IMR-90 (cell line): Measurements from ENCODE around the gene ACTL6B. TPM values are rescaled to one million over a fixed set of nuclear protein-coding genes. Genes with fewer than 3 reads are reported as not detected.

Source experiments
- ATAC-seq: fragments of 200-7000 bp; cut with Tn5 transposase; 2 replicates; pipeline ENCODE4 v1.9.1; 2020; ENCODE audit warnings: low read depth, mild to moderate bottlenecking, moderate library complexity
- BruUV-seq: library from RNA; stranded (reverse); fragments of 400-500 nt; replicated peaks from 2 replicates; lab custom pipeline; 2021; lab: Mats Ljungman, UMichigan
- CTCF ChIA-PET: fragments of 300-600 bp; formaldehyde crosslinking; extraction: SDS; loops from one replicate; lab custom pipeline; 2021; ENCODE audit warnings: antibody characterized with exemption; lab: Yijun Ruan, JAX
- POLR2A ChIA-PET: fragments of 300-600 bp; sonication (Branson Sonifier 250); formaldehyde crosslinking; loops from one replicate; lab custom pipeline; 2022; ENCODE audit warnings: antibody characterized with exemption; ENCODE audit not compliant: unreplicated experiment; lab: Charles Lee
- DNase-seq: peaks from one replicate; pipeline ENCODE4 v3.0.0; 2013
- H2AFZ ChIP-seq: replicated peaks from 2 replicates; pipeline ENCODE3; 2013; ENCODE audit warnings: low read length, mild to moderate bottlenecking; ENCODE audit not compliant: poor library complexity
- H2AK5ac ChIP-seq: 2 replicates; pipeline ENCODE4 v1.6.1; 2013; ENCODE audit warnings: low read depth, low read length, inconsistent platforms
- H2AK9ac ChIP-seq: replicated peaks from 2 replicates; pipeline ENCODE3; 2013; ENCODE audit warnings: mild to moderate bottlenecking, low read depth, low read length, moderate library complexity; ENCODE audit not compliant: poor library complexity
- H2BK120ac ChIP-seq: 2 replicates; pipeline ENCODE4 v1.6.1; 2013; ENCODE audit warnings: low read depth, low read length, inconsistent platforms
- H2BK15ac ChIP-seq: 3 replicates; pipeline ENCODE4 v1.6.1; 2013; ENCODE audit warnings: low read depth, low read length, inconsistent platforms
- H2BK20ac ChIP-seq: 2 replicates; pipeline ENCODE4 v1.6.1; 2013; ENCODE audit warnings: low read depth, mild to moderate bottlenecking, inconsistent platforms, low read length, moderate library complexity
- H2BK5ac ChIP-seq: 2 replicates; pipeline ENCODE4 v1.6.1; 2013; ENCODE audit warnings: mild to moderate bottlenecking, low read depth, low read length, inconsistent platforms; ENCODE audit not compliant: poor library complexity, severe bottlenecking
- H3K14ac ChIP-seq: replicated peaks from 2 replicates; pipeline ENCODE4 v1.6.1; 2013; ENCODE audit warnings: low read depth, low read length, inconsistent platforms
- H3K18ac ChIP-seq: 2 replicates; pipeline ENCODE4 v1.6.1; 2013; ENCODE audit warnings: low read depth, low read length, control low read depth
- H3K23ac ChIP-seq: 2 replicates; pipeline ENCODE4 v1.6.1; 2013; ENCODE audit warnings: low read depth, low read length, inconsistent platforms
- H3K27ac ChIP-seq: 2 replicates; pipeline ENCODE4 v1.5.1; 2013; ENCODE audit warnings: mild to moderate bottlenecking, control low read depth, low read length; ENCODE audit not compliant: insufficient read depth
- H3K27me3 ChIP-seq: 2 replicates; pipeline ENCODE4 v1.6.1; 2013; ENCODE audit warnings: low read length; ENCODE audit not compliant: control insufficient read depth, insufficient read depth
- H3K36me3 ChIP-seq: 2 replicates; pipeline ENCODE4 v1.6.1; 2013; ENCODE audit warnings: low read length, mixed read lengths; ENCODE audit not compliant: control insufficient read depth, insufficient read depth
- H3K4ac ChIP-seq: 2 replicates; pipeline ENCODE4 v1.6.1; 2013; ENCODE audit warnings: low read depth, low read length, inconsistent platforms
- H3K4me1 ChIP-seq: 2 replicates; pipeline ENCODE4 v1.6.1; 2013; ENCODE audit warnings: low read length, mixed read lengths; ENCODE audit not compliant: control insufficient read depth, insufficient read depth
- H3K4me2 ChIP-seq: 2 replicates; pipeline ENCODE4 v1.6.1; 2013; ENCODE audit warnings: low read depth, mild to moderate bottlenecking, control low read depth, low read length, moderate library complexity
- H3K4me3 ChIP-seq: 2 replicates; pipeline ENCODE4 v1.5.1; 2013; ENCODE audit warnings: low read depth, mild to moderate bottlenecking, control low read depth, low read length, moderate library complexity; ENCODE audit not compliant: insufficient read depth
- H3K56ac ChIP-seq: 2 replicates; pipeline ENCODE4 v1.6.1; 2013; ENCODE audit warnings: low read length, inconsistent platforms; ENCODE audit not compliant: insufficient read depth; ENCODE audit errors: extremely low read depth
- H3K79me1 ChIP-seq, 2 experiments: 2 replicates each; pipeline ENCODE4 v1.6.1; 2013; ENCODE audit warnings: low read length in 2 of 2, inconsistent platforms in 1 of 2, low read depth in 1 of 2
- H3K9ac ChIP-seq: 2 replicates; pipeline ENCODE4 v1.6.1; 2013; ENCODE audit warnings: low read depth, low read length, control low read depth
- H3K9me1 ChIP-seq: 2 replicates; pipeline ENCODE4 v1.6.1; 2013; ENCODE audit warnings: low read length, inconsistent platforms; ENCODE audit not compliant: insufficient read depth
- H3K9me3 ChIP-seq: 2 replicates; pipeline ENCODE4 v1.6.1; 2013; ENCODE audit warnings: low read length; ENCODE audit not compliant: control insufficient read depth, insufficient read depth
- H4K20me1 ChIP-seq: 2 replicates; pipeline ENCODE4 v1.6.1; 2013; ENCODE audit warnings: low read length, inconsistent platforms; ENCODE audit not compliant: insufficient read depth
- H4K5ac ChIP-seq: 2 replicates; pipeline ENCODE4 v1.6.1; 2013; ENCODE audit warnings: mild to moderate bottlenecking, low read depth, low read length, control low read depth
- H4K8ac ChIP-seq, 2 experiments: 2 replicates each; pipeline ENCODE4 v1.6.1; 2013; ENCODE audit warnings: low read depth in 2 of 2, low read length in 2 of 2, control low read depth in 1 of 2, inconsistent platforms in 1 of 2
- H4K91ac ChIP-seq: 2 replicates; pipeline ENCODE4 v1.6.1; 2013; ENCODE audit warnings: low read depth, low read length, inconsistent platforms; ENCODE audit not compliant: insufficient read depth
- CHD1 ChIP-seq: IDR thresholded peaks from 2 replicates; pipeline ENCODE4 v1.6.1; 2012; ENCODE audit warnings: low read depth, low read length, improper control_type of control experiment
- MAFK ChIP-seq: IDR thresholded peaks from 2 replicates; pipeline ENCODE4 v1.6.1; 2012; ENCODE audit warnings: low read depth, low read length, improper control_type of control experiment
- RAD21 ChIP-seq: IDR thresholded peaks from 2 replicates; pipeline ENCODE4 v1.6.1; 2012; ENCODE audit warnings: low read length, improper control_type of control experiment
- RFX5 ChIP-seq: IDR thresholded peaks from 2 replicates; pipeline ENCODE4 v1.8.0; 2012; ENCODE audit warnings: low read depth, mild to moderate bottlenecking, low read length, moderate library complexity
- WGBS, 2 experiments: methylation state at CpG; one replicate each; pipeline versions ENCODE4 v1.1.5 to v1.1.7; 2013; ENCODE audit warnings: missing lambda C conversion rate in 2 of 2; ENCODE audit not compliant: insufficient read length in 1 of 2; ENCODE audit errors: extremely low coverage in 2 of 2; 5-methylcytosine and 5-hydroxymethylcytosine counted together
- dilution Hi-C: fragments of 300-500 bp; cut with HindIII; formaldehyde crosslinking; loops from one replicate; pipeline ENCODE4 v1.14.3; 2018; ENCODE audit warnings: low sequenced_read_pairs; ENCODE audit not compliant: unreplicated experiment
- in situ Hi-C: fragments of 300-500 bp; cut with MboI; formaldehyde crosslinking; loops from 3 replicates; pipeline ENCODE4 v1.14.3; 2019; ENCODE audit warnings: low sequenced_read_pairs, inconsistent platforms, mixed read lengths
- intact Hi-C: fragments of 100-400 bp; cut with micrococcal nuclease; formaldehyde crosslinking; loops from 2 replicates; pipeline ENCODE4 v1.10.0; 2022
- polyA plus RNA-seq, 3 experiments: library from polyadenylated mRNA; depleted of rRNA; stranded (reverse); fragments of >200 nt; gene quantifications; 2 replicates each; pipeline ENCODE4 v1.2.3, GENCODE V29; 2012; ENCODE audit warnings: low replicate concordance in 1 of 3
- total RNA-seq: library from RNA; depleted of rRNA; stranded (reverse); fragments of >200 nt; gene quantifications from 2 replicates; pipeline ENCODE4 v1.2.3, GENCODE V29; 2012
- TF ChIP-seq, protein P1 (sequence below): conservative IDR thresholded peaks from 2 replicates; pipeline ENCODE4 v1.5.1; 2012; ENCODE audit warnings: mild to moderate bottlenecking, low read depth, low read length, improper control_type of control experiment
- TF ChIP-seq, protein P2 (sequence below): fragments of 150-350 bp; IDR thresholded peaks from 2 replicates; pipeline ENCODE4 v1.6.1; 2016; ENCODE audit warnings: low read depth, mild to moderate bottlenecking, low read length, moderate library complexity, borderline replicate concordance

Gene ACTL6B
- total and polyA plus RNA-seq, 2 of the 4 experiments (the other 2 are of a cell fraction): not detected

DNA sequence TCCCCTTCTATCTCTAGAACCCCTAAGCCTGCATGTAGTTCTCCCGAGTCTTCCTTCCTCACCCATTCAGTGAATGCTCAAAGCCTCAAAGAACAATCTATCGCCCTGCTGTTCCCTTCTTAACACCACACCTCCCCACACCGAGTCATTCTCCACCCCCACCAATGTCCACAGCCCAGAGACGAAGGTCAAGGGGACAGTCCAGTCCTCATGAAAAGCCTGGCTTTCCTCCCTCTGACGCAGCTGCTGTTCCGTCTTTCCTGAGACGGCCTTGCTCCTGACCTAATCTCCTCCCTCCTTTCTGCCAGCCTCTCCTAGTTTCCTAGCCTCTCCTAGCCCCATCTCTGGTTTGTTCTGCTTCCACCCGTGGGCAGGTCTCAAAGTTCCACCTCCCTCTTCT lies 34.7 kb downstream of the ACTL6B start:
- Histone ChIP-seq H3K23ac (no peak overlapping the region), H2BK5ac (no peak overlapping the region), H4K20me1 (no peaks in the 10 kb centered on the region; the same call in 1 of the 2 replicates), H2BK120ac (no peak overlapping the region), H2AK5ac (no peak overlapping the region), H3K79me1 (no peaks in the 10 kb centered on the region; a peak in 1 of 4 replicates), H3K36me3 (peaks cover 4% of the 10 kb centered on the region), H3K9me3 (no peaks in the 10 kb centered on the region), H3K9ac (no peak overlapping the region), H4K8ac (no peak overlapping the region), H2BK20ac (no peak overlapping the region), H4K91ac (no peak overlapping the region), H3K4ac (no peak overlapping the region), H3K9me1 (peaks cover 7% of the 10 kb centered on the region), H3K4me1 (no peaks in the 10 kb centered on the region), H3K56ac (no peak overlapping the region), H3K27ac (no peak overlapping the region), H3K18ac (no peak overlapping the region), H2AFZ (no peak overlapping the region), H3K27me3 (no peaks in the 10 kb centered on the region), H3K14ac (no peak overlapping the region), H3K4me3 (no peak overlapping the region), H3K4me2 (no peak overlapping the region), H2AK9ac (no peak overlapping the region), H2BK15ac (no peak overlapping the region), H4K5ac (no peak overlapping the region)
- WGBS, 2 experiments: 81% methylated on average over 8 of the region's 8 CpGs; no CpG with 5 or more reads in 1 of the 2 experiments
- BruUV-seq: no TSS peak
- CTCF ChIA-PET: no interaction called here
- TF ChIP-seq CHD1 (no peak), RFX5 (no peak), MAFK (no peak), RAD21 (no peak)
- TF ChIP-seq, protein P1, sequence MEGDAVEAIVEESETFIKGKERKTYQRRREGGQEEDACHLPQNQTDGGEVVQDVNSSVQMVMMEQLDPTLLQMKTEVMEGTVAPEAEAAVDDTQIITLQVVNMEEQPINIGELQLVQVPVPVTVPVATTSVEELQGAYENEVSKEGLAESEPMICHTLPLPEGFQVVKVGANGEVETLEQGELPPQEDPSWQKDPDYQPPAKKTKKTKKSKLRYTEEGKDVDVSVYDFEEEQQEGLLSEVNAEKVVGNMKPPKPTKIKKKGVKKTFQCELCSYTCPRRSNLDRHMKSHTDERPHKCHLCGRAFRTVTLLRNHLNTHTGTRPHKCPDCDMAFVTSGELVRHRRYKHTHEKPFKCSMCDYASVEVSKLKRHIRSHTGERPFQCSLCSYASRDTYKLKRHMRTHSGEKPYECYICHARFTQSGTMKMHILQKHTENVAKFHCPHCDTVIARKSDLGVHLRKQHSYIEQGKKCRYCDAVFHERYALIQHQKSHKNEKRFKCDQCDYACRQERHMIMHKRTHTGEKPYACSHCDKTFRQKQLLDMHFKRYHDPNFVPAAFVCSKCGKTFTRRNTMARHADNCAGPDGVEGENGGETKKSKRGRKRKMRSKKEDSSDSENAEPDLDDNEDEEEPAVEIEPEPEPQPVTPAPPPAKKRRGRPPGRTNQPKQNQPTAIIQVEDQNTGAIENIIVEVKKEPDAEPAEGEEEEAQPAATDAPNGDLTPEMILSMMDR: no peak
- TF ChIP-seq, protein P2, sequence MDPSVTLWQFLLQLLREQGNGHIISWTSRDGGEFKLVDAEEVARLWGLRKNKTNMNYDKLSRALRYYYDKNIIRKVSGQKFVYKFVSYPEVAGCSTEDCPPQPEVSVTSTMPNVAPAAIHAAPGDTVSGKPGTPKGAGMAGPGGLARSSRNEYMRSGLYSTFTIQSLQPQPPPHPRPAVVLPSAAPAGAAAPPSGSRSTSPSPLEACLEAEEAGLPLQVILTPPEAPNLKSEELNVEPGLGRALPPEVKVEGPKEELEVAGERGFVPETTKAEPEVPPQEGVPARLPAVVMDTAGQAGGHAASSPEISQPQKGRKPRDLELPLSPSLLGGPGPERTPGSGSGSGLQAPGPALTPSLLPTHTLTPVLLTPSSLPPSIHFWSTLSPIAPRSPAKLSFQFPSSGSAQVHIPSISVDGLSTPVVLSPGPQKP: no peak
- in situ Hi-C loops (no loop called here), dilution Hi-C loops (no loop called here), intact Hi-C loops (no loop called here)
- POLR2A ChIA-PET: no interaction called here
- ATAC-seq (no peak), DNase-seq (no peak)
